Esophagus muscularis mucosa (tissue), 3 donors: ENCODE data around the gene AKAP11.

Experiments used
- POLR2AphosphoS5 ChIP-seq, 2 donors: sonication (generic); formaldehyde crosslinking; IDR thresholded peaks; one replicate each; pipeline ENCODE4 v1.6.1; 2017; ENCODE audit warnings: antibody characterized with exemption in 2 of 2
- TF ChIP-seq, protein P1 (sequence below), 3 experiments: fragments of 200-600 bp in 2 of 3; fragments of 450-650 bp in 1 of 3; sonication (generic) in 2 of 3; IDR thresholded peaks; one replicate each; pipeline ENCODE4 v1.5.1; 2017 to 2019; ENCODE audit warnings: antibody characterized with exemption in 3 of 3, mild to moderate bottlenecking in 2 of 3, moderate library complexity in 1 of 3

DNA sequence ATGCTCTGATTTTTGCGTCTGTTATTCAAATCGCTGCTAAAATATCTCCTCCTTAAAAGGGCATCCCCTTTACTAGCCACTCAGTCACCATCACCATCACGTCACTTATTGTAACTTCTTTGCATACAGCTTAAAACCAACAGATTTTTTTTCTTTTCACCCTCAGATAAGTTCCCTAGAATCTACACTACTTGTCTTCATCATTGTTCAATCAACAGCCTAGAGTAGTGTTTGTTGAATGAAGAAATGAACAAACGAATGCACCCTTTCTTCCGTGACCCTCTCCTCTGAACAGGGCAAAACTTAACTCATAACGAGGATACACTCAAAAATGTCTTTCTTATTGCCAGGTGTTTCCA, 1.1 kb upstream of the AKAP11 start:
- TF ChIP-seq POLR2AphosphoS5 (IDR thresholded peaks at IDR 0.05), result no peak
- TF ChIP-seq, protein P1, sequence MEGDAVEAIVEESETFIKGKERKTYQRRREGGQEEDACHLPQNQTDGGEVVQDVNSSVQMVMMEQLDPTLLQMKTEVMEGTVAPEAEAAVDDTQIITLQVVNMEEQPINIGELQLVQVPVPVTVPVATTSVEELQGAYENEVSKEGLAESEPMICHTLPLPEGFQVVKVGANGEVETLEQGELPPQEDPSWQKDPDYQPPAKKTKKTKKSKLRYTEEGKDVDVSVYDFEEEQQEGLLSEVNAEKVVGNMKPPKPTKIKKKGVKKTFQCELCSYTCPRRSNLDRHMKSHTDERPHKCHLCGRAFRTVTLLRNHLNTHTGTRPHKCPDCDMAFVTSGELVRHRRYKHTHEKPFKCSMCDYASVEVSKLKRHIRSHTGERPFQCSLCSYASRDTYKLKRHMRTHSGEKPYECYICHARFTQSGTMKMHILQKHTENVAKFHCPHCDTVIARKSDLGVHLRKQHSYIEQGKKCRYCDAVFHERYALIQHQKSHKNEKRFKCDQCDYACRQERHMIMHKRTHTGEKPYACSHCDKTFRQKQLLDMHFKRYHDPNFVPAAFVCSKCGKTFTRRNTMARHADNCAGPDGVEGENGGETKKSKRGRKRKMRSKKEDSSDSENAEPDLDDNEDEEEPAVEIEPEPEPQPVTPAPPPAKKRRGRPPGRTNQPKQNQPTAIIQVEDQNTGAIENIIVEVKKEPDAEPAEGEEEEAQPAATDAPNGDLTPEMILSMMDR (IDR thresholded peaks at IDR 0.05), result no peak
